ENCODE data around the gene C19orf33.
"Not testable (repeated sequence)": the region's sequence is repeated elsewhere in the genome, so short reads cannot be mapped to it uniquely, and the experiment has no call there.

C19orf33 gene

DNA sequence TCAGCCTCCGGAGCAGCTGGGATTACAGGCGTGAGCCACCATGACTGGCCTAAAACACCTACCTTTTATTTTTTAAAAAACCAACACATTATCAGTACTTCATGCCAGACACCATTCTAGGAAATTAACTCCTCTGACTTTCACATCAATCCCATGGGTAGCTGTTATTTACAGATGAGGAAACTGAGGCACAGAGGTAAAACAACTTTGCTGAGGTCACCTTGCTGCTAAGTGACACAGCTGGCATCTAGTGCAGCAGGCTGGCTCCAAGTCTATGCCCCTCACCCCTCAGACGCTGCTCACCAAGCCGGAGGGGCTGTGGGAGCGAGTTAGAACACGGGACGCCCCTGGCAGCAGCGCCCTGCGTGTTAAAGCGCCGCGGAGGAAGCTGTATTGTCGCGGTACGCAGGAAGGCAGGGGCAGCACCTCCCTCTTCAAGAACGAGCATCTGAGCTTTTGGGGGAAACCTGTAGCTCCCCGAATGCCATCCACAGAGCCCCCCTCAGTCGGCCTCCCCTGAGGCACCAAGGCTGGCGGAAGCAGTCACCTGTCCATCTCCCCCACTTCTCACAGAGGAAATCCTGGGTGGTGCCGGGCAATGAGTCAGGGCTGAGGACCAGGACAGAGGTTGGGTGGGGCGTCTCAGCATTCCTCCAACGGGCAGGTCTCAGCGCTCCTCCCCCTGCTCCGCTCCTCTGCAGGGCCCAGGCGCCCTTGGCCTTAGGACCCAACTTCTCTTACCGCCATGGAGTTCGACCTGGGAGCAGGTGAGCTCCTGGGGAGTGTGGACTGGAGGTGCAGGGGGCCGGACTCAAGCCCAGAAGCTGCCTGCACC is at the start of gene C19orf33:
TSS of gene C19orf33 (plus strand) at position 735 of the 835 bp plus-strand sequence. CDS start at position 746, 11 bp downstream.
- DNase-seq (ENCODE audit: low spot score) = no peak
- TF ChIP-seq, protein P1, sequence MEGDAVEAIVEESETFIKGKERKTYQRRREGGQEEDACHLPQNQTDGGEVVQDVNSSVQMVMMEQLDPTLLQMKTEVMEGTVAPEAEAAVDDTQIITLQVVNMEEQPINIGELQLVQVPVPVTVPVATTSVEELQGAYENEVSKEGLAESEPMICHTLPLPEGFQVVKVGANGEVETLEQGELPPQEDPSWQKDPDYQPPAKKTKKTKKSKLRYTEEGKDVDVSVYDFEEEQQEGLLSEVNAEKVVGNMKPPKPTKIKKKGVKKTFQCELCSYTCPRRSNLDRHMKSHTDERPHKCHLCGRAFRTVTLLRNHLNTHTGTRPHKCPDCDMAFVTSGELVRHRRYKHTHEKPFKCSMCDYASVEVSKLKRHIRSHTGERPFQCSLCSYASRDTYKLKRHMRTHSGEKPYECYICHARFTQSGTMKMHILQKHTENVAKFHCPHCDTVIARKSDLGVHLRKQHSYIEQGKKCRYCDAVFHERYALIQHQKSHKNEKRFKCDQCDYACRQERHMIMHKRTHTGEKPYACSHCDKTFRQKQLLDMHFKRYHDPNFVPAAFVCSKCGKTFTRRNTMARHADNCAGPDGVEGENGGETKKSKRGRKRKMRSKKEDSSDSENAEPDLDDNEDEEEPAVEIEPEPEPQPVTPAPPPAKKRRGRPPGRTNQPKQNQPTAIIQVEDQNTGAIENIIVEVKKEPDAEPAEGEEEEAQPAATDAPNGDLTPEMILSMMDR (IDR thresholded peaks at IDR 0.05; ENCODE audit: extremely low read depth, missing control alignments) = no peak

DNA sequence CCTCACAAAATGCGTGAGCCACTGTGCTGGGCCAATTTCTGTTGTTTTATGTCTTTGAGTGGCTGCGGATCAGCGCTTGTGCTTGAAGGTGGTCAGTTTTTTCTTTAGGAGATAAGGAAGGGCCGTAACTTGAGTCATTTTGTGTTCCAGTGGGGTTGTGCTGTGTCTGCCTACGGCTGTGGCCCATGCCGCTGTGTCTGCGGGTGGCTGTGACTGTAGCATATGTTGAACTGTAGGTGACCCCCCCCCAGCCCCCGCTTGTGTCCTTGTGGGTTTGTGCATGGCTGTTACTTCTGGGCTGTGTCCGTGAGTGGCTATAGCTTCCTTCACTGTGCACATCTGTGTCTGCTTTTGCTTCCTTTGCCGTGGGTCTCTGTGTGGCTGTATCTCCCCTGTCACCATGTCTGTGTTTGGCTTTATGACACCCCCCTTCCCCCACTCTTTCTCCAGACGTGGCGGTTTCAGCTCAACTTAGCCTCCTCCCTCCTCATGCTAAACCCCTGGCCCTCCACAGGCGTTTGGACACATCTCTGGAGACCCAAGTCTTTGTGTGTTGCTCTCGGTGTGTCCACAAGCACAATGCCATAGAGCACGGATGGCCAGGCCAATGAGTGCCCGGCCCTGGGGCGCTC is 48.6 kb upstream of the C19orf33 start:
- DNase-seq (ENCODE audit: low spot score) = no peak
- TF ChIP-seq, protein P1 (IDR thresholded peaks at IDR 0.05; ENCODE audit: extremely low read depth, missing control alignments) = no peak

DNA sequence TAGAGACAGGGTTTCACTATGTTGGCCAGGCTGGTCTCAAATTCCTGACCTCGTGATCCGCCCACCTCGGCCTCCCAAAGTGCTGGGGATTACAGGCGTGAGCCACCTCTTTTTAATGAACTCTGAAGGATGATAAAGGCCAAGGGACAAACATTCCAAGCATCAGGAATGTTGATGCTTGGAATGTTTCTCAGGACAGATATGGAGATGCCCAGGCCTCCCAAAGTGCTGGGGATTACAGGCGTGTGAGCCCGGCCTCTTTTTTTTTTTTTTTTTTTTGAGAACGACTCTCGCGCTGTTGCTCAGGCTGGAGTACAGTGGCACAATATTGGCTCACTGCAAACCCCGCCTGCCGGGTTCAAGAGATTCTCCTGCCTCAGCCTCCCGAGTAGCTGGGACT is 42.1 kb upstream of the C19orf33 start:
- not testable (repeated sequence) for DNase-seq (ENCODE audit: low spot score)

DNA sequence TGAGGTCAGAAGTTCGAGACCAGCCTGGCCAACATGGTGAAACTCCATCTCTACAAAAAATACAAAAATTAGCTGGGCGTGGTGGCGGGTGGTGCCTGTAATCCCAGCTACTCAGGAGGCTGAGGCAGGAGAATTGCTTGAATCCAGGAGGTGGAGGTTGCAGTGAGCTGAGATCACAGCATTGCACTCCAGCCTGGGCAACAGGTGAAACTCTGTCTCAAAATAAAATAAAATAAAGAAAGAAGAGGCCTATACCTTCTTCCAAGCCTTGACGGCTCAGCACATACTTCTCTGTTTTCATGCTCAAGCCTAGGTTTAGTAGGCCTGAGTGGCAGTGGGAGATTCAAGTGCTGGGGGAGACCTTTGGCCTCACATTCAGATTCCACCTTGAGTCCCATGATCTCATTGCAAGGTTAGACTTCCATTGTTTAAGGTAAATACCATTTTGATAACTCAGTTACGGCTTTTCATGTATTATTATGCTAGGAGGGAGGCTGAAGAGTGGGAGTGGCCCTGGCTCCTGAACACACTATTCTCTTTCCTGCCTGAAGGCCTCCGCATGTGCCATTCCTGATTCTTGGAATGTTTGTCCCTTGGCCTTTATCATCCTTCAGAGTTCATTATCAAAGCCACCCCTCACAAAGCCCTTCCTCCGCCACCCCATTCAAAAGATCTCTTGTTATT is 41.3 kb upstream of the C19orf33 start:
- TF ChIP-seq, protein P1 (IDR thresholded peaks at IDR 0.05; ENCODE audit: extremely low read depth, missing control alignments) = no peak
- DNase-seq (ENCODE audit: low spot score) = no peak

DNA sequence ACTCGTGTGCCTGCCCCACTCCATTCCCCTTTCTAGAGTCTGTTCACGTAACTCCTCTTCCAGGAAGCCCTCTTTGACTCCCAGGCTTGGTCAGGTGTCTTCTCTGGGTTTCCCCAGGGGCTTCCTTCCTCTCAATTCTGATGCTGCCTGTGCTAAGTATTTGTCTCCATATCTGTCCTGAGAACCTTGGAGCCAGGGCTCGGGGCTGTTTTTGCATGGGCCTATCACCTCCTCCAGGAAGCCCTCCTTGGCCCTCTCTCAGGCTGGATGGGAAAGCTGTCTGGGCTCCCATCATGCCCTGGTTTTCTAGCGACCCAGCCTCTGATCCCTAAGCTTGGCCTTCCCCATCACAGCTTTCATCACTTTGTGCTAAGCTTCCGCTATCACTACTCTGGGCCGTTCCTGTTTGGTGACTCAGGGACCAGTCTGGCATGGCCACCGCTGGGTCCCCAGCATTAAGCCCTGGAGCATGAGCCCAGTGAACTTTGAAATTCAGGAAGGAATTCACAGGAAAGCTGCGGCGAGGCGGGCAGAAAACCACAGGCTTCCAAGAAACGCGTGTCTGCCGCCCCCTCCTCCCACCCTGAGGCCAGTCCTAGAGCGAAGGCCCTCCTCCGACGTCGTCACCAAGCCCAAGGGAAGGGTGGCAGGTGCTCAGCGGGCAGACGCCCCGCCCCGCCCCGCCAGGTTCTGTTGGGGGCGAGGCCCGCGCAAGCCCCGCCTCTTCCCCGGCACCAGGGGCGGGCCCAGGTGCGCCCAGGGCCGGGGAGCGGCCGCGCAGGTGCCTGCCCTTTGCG is 40.2 kb upstream of the C19orf33 start:
- DNase-seq (ENCODE audit: low spot score) = peak; percentile 85
- TF ChIP-seq, protein P1 (IDR thresholded peaks at IDR 0.05; ENCODE audit: extremely low read depth, missing control alignments) = no peak

DNA sequence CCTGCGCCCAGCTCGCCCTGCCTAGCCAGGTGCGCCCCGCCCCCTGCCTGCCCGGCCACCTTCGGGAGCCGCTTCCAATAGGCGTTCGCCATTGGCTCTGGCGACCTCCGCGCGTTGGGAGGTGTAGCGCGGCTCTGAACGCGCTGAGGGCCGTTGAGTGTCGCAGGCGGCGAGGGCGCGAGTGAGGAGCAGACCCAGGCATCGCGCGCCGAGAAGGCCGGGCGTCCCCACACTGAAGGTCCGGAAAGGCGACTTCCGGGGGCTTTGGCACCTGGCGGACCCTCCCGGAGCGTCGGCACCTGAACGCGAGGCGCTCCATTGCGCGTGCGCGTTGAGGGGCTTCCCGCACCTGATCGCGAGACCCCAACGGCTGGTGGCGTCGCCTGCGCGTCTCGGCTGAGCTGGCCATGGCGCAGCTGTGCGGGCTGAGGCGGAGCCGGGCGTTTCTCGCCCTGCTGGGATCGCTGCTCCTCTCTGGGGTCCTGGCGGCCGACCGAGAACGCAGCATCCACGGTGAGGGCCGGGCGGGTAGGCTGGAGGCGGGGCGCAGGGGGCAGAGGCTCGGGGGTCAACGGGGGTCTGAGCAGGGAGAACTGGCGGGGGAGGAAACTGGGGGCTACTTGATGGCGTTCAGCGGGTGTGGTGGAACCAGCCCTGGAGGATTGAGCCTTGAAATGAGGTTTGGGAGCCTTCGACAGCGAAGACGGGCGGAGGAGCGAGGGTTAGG is 39.4 kb upstream of the C19orf33 start, which contains the start of gene SPINT2:
TSS of gene SPINT2 (plus strand) at position 88 of the 727 bp plus-strand sequence. CDS start at position 408, 320 bp downstream.
- TF ChIP-seq, protein P1 (IDR thresholded peaks at IDR 0.05; ENCODE audit: extremely low read depth, missing control alignments) = no peak
- peak; percentile 64 for DNase-seq (ENCODE audit: low spot score)
